Measurements from ENCODE around the gene ERBB4.
"Not testable (repeated sequence)": the region's sequence is repeated elsewhere in the genome, so short reads cannot be mapped to it uniquely, and the experiment has no call there.

Gene ERBB4

DNA sequence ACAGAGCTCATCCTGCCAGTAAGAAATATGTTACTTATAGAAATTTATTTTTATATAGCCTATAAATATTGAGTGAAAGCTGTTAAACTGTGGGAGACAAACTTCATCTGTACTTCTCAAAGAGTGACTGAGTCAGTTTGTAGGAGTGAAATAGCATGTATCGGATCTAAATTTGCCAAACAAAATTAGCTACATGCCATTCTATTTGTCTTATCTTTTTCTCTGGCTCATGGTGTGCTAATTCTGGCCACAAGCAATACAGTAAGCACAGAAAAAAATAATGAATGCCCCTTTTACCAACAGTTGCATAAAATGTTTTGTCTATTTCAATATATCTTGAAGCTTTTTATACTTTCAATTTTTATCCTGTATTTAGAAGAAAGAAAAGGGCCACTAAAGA, 12.5 kb downstream of the ERBB4 start:
- DNase-seq, result no peak

GRCh38 chr2:212523756-212524155, 14.8 kb downstream of the ERBB4 start:
- no peak for DNase-seq

- DNase-seq, result no peak
These were observed 18.3 kb downstream of the ERBB4 start for GRCh38 chr2:212520340-212520739.

DNA sequence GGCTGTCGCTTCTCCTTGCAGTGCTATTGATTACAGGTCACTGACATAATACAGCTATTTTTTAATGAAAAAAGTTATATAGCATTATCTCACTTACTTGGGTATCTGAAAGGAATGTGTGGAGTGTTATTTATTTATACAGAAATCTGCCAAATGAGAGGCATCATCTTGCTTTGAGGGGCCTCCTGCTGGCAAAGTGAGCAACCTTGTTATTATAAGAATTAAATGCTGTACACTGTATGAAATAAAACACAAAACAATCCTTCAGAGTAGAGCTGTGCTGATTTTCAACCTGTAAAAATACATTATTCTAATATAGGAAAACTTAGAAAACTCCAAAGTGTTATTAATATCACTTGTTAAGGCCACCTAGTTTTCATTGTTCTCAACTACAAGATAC, 20.9 kb downstream of the ERBB4 start:
- no peak for DNase-seq

- DNase-seq, result no peak
These were observed 33.0 kb downstream of the ERBB4 start for GRCh38 chr2:212505586-212505985.

DNA sequence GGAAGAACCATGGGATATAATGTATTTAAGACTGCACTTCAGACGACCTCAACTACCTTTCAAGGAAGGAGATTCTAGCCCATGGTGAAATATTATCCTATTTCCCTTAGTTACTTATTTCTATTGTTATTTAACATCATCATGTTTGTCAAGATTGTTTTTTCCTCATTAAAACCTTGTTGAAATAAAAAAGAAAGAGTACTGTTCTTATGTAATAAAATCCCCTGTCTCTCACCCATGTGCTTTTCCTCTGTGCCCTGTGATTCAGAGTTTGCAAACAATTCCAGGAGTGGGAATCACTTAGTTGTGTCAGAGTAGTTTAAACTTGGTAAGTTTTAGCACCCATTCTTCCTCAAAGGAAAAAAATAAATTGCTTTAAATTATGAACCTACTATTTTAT, 43.6 kb downstream of the ERBB4 start:
- no peak for DNase-seq

GRCh38 chr2:212494418-212495020, 44.1 kb downstream of the ERBB4 start:
- DNase-seq, result no peak

DNA sequence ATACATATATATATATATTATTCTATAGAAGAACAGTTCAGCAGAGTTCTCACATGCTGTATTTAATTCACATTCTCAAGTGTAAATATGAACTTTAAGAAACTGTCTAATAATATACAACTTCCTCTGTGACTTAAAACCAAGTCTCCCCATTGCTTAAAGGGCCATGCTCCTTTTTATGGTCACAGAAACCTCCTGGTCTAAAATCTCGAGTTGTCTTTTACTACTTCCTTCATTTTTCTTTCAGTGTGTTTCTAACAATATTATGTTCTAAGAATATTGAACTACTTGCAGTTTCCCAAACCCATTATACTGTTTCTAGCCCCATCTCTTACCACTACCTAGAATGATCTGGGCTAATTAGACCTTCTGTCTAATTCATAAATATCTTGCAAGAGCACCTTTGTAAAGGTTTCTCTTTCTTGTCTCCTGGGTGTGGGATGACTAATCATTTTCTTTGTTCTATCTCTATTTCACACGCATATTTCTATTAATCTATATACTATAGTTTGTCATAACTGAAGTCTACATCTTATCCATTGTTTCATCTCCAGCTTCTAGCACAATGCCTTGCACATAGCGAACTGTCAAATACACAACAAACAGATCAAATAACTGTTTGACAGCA, 48.8 kb downstream of the ERBB4 start:
- no peak for DNase-seq

DNA sequence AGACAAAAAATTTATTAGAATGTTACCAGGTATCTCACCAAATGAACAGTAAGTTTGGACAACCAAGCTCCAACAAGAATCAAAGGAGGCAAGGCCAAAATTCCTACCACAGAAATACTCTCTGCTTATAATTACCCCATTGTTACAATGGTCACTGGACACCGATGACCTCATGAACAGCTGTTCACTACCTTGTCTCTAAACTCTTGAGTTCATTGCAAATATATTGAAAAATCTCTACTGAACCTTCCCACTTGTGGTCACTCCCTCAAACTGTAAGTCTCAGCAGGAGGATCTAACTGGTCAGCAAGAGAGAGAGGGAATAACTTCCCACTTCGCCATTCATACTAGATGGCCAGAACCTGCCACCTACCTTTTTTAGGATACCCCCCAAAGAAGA, 50.0 kb downstream of the ERBB4 start:
- DNase-seq, result no peak

DNA sequence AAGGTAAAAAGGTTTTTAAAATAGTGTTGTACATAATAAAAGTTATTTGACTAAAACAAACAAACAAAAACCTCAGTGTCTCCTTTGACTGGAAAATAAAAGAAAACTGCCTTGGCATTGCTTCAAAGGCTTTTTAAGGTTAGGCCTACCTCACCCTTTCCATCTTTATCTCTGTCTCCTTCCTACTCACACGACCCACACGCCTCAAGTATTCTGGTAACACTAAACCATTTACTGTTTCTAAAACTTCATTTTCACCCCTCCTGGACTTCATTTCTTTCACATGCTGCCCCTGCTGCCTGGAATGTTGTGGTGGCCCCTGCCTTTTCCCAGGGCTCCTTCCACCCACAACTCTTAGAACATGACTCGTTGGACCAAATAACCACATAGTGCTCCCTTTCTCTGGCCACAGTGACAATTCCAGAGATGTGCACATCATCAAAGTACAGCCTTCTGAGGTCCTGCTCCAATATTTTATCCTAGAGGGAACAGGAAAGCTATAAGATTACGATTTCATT, 54.0 kb downstream of the ERBB4 start:
- DNase-seq, result no peak

- DNase-seq, result no peak
These were observed 58.2 kb downstream of the ERBB4 start for GRCh38 chr2:212480447-212480846.

DNA sequence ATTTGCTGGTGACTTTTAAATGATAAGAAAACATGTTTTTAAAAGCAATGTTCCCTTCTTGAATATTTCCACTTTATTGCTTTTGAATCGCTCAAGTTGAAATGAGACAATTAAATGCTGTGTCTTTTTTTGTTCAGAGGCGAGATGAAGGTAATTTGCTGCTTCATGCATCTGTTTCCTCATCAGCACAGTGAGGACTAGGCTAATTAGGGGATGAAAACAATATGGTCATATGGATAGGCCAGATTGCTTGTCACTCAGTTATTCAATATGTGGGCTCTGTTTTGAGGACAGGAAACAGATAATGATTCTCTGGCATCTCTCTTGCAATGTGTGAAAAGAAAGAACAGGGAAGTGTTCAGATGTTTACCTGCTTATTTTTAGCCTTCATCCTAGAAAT, 61.0 kb downstream of the ERBB4 start:
- no peak for DNase-seq

GRCh38 chr2:212473211-212473610, 65.4 kb downstream of the ERBB4 start:
- no peak for DNase-seq

DNA sequence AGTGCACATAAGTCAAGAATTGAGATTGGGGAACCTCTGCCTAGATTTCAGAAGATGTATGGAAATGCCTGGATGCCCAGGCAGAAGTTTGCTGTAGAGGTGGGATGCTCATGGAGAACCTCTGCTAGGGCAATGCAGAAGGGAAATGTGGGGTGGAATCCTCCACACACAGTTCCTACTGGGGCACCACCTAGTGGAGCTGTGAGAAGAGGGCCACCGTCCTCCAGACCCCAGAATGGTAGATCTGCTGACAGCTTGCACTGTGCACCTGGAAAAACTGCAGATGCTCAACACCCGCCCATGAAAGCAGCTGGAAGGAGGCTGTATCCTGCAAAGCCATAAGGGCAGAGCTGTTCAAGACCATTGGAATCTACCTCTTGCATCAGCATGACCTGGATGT, 71.1 kb downstream of the ERBB4 start:
- not testable (repeated sequence) for DNase-seq

GRCh38 chr2:212465456-212465855, 73.1 kb downstream of the ERBB4 start:
- no peak for DNase-seq

- not testable (repeated sequence) for DNase-seq
These were observed 76.9 kb downstream of the ERBB4 start for GRCh38 chr2:212461708-212462107.

- DNase-seq, result no peak
These were observed 84.5 kb downstream of the ERBB4 start for GRCh38 chr2:212454149-212454548.

GRCh38 chr2:212451786-212452231, 86.8 kb downstream of the ERBB4 start:
- no peak for DNase-seq

- no peak for DNase-seq
These were observed 89.9 kb downstream of the ERBB4 start for GRCh38 chr2:212448698-212449097.

GRCh38 chr2:212441821-212442220, 96.8 kb downstream of the ERBB4 start:
- no peak for DNase-seq

GRCh38 chr2:212441141-212441540, 97.5 kb downstream of the ERBB4 start:
- no peak for DNase-seq

GRCh38 chr2:212428681-212429478, 109.7 kb downstream of the ERBB4 start:
- no peak for DNase-seq

- no peak for DNase-seq
These were observed 111.0 kb downstream of the ERBB4 start for GRCh38 chr2:212427638-212428037.
